Tongue (tissue), 2 donors: ENCODE measurements around the gene OSBPL1A. TPM values are rescaled to one million over a fixed set of nuclear protein-coding genes. Genes with fewer than 3 reads are reported as not detected.

Experiments used
- DNase-seq: peaks from one replicate; pipeline ENCODE4 v3.0.0-alpha.2; 2015
- total RNA-seq: library from RNA; depleted of rRNA; stranded (reverse); fragments of >200 nt; gene quantifications from one replicate; pipeline ENCODE4 v1.2.3, GENCODE V29; 2014

The OSBPL1A gene
- total RNA-seq, 1 donor from 2014 or later, result 85.8 TPM

DNA sequence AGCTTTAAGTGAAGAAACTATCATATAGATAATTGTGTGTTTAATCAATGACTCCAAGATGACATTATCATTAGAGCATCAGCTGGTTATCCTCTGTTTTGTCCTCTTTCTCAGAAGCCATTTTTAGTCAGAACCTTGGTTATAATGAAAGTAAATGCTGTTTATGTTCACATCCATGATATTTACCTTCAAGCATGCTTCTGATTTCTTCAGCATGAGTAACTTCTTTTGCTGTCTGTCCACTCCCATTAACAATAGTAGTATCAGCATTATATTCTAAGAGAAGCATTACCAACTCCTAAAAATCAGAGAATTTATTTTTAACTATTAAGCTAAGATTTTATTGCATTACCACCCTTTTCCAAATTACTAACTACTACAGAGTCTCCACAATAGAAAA lies 56.3 kb downstream of the OSBPL1A start:
- no peak for DNase-seq

- no peak for DNase-seq
Measured at GRCh38 chr18:24333084-24333483, 64.5 kb downstream of the OSBPL1A start.

- DNase-seq, result no peak
Measured at GRCh38 chr18:24326211-24326610, 71.4 kb downstream of the OSBPL1A start.

DNA sequence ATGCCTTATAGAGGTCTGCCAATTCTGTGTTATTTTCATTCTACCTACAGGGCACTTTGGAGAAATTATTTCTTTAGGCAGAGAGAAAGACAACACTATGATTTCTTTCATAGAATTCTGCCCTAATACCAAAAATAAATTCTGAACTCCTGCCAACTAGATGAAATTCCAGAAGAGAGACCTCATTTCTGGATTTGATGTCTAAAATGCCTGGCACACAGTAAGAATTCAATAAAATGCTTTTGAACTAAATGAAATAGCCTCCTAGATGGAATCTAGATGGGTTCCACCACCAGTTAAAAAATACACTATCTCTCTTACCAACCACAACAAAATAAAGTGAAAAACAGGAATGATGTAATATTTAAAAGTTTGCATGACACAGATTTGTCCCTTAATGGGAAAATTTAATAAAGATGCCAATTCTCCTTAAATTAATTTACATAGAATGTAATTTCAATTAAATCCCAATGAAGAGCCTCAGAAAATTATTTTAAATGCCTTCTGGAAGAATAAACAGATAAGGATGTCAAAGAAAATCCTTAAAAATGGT lies 75.0 kb downstream of the OSBPL1A start:
- peak; percentile 44 for DNase-seq

GRCh38 chr18:24321071-24321470 lies 76.6 kb downstream of the OSBPL1A start:
- no peak for DNase-seq

DNA sequence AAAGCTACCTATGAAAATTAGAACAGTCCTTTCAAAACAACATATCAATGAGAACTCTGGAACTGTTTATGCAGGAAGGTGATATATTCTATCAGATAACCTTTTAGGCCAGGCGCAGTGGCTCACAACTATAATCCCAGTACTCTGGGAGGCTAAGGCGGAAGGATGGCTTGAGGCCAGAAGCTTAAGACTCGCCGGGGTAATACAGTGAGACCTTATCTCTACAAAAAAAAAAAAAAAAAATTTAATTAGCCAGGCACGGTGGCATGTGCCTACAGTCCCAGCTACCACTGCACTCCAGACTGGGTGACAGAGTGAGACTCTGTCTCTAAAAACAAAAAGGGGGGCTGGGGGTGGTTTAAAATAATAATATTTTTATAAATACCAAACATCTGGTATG lies 77.9 kb downstream of the OSBPL1A start:
- DNase-seq, result no peak

- no peak for DNase-seq
Measured at GRCh38 chr18:24317370-24317769, 80.3 kb downstream of the OSBPL1A start.

GRCh38 chr18:24315170-24315569 lies 82.5 kb downstream of the OSBPL1A start:
- no peak for DNase-seq

DNA sequence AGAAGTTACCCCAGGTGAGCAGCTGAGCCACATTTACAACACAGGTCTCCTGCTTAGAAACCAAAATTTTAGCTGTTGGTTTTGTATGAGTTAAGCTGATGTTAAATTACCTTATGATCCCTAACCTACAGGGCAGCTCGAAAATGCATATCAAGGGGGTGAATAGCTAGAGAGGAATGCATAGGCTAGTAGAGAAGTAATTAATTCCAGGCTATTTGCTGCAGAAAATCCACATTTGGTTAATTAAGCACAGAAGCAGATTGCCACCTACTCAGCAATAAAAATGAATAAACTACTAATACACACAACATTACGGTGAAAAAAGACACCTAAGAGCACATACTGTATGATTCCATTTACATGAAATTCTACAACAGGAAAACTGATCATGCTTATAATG lies 91.4 kb downstream of the OSBPL1A start:
- DNase-seq, result no peak

GRCh38 chr18:24300703-24301102 lies 96.9 kb downstream of the OSBPL1A start:
- no peak for DNase-seq

GRCh38 chr18:24296276-24296675 lies 101.3 kb downstream of the OSBPL1A start:
- DNase-seq, result no peak

DNA sequence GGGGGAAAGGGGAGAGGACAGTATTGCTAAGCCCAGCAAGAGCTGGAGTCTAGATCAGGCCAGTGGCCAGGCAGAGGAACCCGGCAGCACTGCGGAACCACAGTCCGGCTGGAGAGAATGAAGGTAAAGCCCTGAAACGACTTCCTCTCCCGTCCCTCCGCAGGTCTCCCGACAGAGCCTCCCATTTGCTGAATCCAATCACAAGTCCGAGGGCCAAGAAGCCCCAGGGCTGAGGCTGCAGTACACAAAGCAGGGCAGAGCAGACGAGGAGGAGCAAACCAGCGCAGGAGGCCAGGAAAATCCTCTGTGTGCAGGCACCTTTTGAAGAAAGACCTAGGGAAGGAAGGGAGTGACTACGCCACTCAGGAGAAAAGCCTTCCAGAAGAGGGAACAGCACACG lies 104.4 kb downstream of the OSBPL1A start:
- DNase-seq, result no peak

GRCh38 chr18:24278591-24278990 lies 119.0 kb downstream of the OSBPL1A start:
- DNase-seq, result no peak

- DNase-seq, result no peak
Measured at GRCh38 chr18:24277516-24278195, 120.0 kb downstream of the OSBPL1A start.

- DNase-seq, result no peak
Measured at GRCh38 chr18:24276994-24277393, 120.6 kb downstream of the OSBPL1A start.

DNA sequence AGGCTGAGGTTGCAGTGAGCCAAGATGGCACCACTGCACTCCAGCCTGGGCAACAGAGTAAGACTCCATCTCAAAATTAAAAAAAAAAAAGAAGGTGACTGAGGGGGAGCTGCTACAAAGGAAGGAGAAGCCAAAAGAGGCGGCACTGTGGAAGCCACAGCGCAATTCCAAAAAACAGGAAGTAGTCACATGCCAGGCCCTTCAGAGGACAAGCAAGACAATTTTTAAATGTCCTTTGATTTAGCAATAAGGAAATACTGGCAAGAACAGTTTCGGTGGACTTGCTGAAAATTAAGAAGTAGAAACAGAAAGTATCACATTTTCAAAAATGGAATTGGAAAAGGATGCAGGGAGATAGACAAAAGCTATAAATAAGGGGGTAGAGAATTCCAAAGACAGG lies 122.8 kb downstream of the OSBPL1A start:
- DNase-seq, result no peak

DNA sequence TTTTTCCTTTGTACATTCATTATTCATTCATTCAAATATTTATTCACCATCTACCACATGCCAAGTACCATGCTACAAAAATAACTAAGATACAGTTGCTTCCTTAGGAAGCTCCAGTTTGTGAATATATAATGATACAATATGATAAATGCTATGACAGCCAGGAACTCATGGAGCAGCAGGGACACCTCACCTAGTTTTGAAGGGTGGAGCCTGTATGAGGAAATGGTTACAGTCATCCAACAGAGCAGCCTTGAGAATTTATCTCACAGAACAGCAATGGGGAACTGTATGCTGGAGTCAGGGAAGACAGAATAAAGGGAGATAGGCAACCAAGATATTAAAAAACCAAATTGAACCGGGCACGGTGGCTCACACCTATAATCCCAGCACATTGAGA lies 124.0 kb downstream of the OSBPL1A start:
- no peak for DNase-seq

DNA sequence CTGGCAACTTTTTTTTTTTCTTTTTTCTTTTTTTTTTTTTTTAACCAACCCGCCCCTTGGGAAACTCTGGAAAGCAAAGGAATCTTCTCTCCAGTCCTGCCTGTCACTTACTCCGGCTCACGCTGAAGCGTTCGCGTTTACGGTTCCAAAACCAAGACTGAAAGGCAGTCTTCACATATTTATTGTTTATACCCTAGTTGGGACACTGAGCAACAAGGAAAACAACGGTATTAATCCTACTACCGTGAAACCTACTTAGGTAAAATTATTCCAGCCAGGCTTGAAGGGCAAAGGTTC lies 125.4 kb downstream of the OSBPL1A start:
- no peak for DNase-seq

- peak; percentile 84 for DNase-seq
Measured at GRCh38 chr18:24271381-24272228, 126.0 kb downstream of the OSBPL1A start.

GRCh38 chr18:24270937-24271380 lies 126.7 kb downstream of the OSBPL1A start:
- peak; percentile 53 for DNase-seq

- peak; percentile 18 for DNase-seq
Measured at GRCh38 chr18:24270358-24270936, 127.2 kb downstream of the OSBPL1A start.

DNA sequence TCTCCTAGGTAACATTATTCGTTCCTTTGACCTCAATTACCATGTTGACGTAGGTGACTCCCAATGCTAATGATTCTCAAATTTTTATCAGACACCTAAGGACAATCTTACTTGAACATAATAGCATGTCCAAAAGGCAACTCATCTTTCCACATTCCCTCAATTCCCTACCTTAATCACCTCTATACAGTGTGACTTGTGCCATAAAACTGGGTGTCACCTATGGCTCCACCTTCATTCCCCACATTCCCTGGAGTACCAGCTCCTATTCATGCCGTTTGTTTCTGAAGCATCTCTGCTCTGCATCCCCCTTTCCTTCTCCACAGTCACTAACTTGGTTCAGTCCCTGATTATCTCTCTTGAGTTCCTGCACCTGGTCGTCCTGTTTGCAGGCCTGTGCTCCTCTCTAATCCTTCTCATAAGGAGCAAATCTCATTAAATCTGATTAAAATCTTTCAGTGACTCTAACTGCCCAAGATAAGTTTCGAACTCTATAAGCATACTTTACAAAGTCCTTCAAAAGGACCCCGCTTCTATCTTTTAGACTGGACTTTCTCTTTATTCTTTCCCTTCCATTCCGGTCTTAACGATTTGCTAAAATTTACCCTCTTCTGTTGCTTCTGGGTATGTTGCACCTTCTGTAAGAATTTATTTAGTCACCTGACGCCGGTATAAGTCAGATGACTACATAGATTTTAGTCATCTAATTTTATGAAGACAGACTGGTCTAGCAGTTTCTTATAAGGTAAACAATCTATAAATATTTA lies 128.7 kb downstream of the OSBPL1A start:
- DNase-seq, result no peak
